ENCODE results near the gene TMEM121B. TPM values are rescaled to one million over a fixed set of nuclear protein-coding genes. Genes with fewer than 3 reads are reported as not detected.

TMEM121B gene
- total and polyA plus RNA-seq, 2 of the 13 experiments (the other 11 are each of a cell fraction or from before 2014, with no cell fraction given): not detected

DNA sequence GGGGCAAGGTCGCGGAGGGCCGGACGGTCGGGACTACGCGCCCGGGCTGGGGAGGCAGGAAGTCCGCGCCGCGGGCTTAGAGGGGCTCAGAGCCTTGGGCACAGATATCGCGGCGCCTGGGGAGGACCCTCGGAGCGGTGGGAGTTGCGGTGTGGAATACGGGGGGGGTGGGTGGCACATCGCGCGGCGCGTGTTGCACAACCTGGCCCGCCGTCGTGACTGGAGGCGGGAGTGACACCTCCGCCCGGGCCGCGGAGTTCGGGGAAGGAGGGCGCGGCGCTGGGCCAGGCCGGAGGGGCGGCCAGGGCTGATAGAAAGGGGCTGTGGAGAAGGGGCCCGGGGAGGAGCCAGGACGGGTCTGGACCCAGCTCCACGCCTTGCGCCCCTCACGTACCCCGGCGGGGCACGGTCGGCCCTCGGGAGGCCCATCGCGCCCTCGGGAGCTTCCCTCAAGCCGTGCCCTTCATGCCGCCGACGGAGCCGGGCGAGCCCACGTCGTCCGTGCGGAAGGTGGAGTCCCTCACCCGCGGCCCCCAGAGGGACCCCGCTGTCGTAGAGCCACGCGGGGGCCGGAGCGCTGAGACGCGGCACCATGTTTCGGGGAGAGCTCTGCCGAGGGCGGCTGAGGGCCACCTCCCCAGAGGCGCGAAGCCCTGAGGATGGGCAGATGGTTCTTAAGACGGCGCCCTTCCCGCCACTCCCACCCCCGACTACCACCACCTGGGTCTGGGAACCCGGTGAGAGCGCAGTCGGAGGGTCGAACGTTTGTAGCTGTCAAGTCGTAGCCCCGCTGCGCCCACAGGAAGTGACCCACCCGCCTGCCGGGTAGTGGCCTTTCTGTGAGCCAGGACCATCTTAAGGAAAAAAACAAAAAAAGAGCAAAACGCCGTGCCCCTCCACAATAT lies 35.6 kb downstream of the TMEM121B start (continued):
- TF ChIP-seq CEBPB (IDR thresholded peaks at IDR 0.05; ENCODE audit: borderline replicate concordance, low read depth, low read length) (peak; percentile 32; the same call in 1 of the 2 replicates), ZNF180 (CRISPR knock-in tag; IDR thresholded peaks at IDR 0.05; ENCODE audit: borderline replicate concordance, low read depth) (no peak), ISX (CRISPR knock-in tag; conservative IDR thresholded peaks at IDR 0.05) (no peak), NBN (conservative IDR thresholded peaks at IDR 0.05) (no peak), U2AF2 (IDR thresholded peaks at IDR 0.05; ENCODE audit: low read depth, low read length) (no peak)
- TF ChIP-seq, protein P1, sequence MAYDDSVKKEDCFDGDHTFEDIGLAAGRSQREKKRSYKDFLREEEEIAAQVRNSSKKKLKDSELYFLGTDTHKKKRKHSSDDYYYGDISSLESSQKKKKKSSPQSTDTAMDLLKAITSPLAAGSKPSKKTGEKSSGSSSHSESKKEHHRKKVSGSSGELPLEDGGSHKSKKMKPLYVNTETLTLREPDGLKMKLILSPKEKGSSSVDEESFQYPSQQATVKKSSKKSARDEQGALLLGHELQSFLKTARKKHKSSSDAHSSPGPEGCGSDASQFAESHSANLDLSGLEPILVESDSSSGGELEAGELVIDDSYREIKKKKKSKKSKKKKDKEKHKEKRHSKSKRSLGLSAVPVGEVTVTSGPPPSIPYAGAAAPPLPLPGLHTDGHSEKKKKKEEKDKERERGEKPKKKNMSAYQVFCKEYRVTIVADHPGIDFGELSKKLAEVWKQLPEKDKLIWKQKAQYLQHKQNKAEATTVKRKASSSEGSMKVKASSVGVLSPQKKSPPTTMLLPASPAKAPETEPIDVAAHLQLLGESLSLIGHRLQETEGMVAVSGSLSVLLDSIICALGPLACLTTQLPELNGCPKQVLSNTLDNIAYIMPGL (CRISPR knock-in tag; IDR thresholded peaks at IDR 0.05; ENCODE audit: borderline replicate concordance in 1 of 2, low read depth in 1 of 2): peak in 1 of 2 experiments; percentile 8; a peak in 1 of 4 replicates

- FAIRE-seq (peak; percentile 74), ATAC-seq (peak; percentile 99), DNase-seq (ENCODE audit: low spot score) (peak; percentile 74)
- ChIA-PET POLR2A (interaction anchor here (0.9 to 1.0 kb wide), 2 partner anchors 10 to 87 kb away, joined by 3 to 4 read pairs; no protein-coding TSS in a partner anchor), CTCF (ENCODE audit: low intra/inter-chr PET ratio, low total read pairs) (no interaction called here)
- Histone ChIP-seq H3K4me2 (ENCODE audit: low read depth, low read length) (peak within 1 kb of the TSS; percentile 96), H2AFZ (ENCODE audit: low read length) (no peak within 1 kb of the TSS), H3K27me3 (ENCODE audit: control insufficient read depth in 1 of 2, insufficient read depth in 2 of 2, low read length in 2 of 2) (no peaks in the 10 kb centered on the region), H3K9ac (ENCODE audit: insufficient read depth, low read depth, low read length) (peak within 1 kb of the TSS; percentile 86), H4K20me1 (ENCODE audit: insufficient read depth, low read length) (no peaks in the 10 kb centered on the region), H3K4me3 (replicated peaks in 1 of 3; ENCODE audit: insufficient read depth in 1 of 3, low read depth in 2 of 3, low read length in 3 of 3) (peak within 1 kb of the TSS; percentile 77 to 88 (median 84)), H3K9me3 (ENCODE audit: low read length) (no peaks in the 10 kb centered on the region), H3K36me3 (replicated peaks in 1 of 2; ENCODE audit: control insufficient read depth in 1 of 2, insufficient read depth in 2 of 2, low read length in 2 of 2) (no peaks in the 10 kb centered on the region), H3K4me1 (ENCODE audit: insufficient read depth, low read length) (peaks cover 21% of the 10 kb centered on the region; the same call in 1 of the 2 replicates), H3K27ac (ENCODE audit: extremely low read length, insufficient read depth, low read length) (peak within 1 kb of the TSS; percentile 57), H3K79me2 (ENCODE audit: insufficient read depth, low read length) (no peaks in the 10 kb centered on the region)
- in situ Hi-C loops (cut with HindIII; ENCODE audit: extremely low pct_ligation_motif_present, low pct_unique_long_range_greater_than_20kb): no loop called here
- WGBS (ENCODE audit: low lambda C conversion rate): 1% methylated on average over 18 of the region's 68 CpGs
- intact Hi-C loops (cut with micrococcal nuclease; ENCODE audit: unreplicated experiment): no loop called here
- BruUV-seq (replicated peaks): no TSS peak
- TF ChIP-seq, protein P2, sequence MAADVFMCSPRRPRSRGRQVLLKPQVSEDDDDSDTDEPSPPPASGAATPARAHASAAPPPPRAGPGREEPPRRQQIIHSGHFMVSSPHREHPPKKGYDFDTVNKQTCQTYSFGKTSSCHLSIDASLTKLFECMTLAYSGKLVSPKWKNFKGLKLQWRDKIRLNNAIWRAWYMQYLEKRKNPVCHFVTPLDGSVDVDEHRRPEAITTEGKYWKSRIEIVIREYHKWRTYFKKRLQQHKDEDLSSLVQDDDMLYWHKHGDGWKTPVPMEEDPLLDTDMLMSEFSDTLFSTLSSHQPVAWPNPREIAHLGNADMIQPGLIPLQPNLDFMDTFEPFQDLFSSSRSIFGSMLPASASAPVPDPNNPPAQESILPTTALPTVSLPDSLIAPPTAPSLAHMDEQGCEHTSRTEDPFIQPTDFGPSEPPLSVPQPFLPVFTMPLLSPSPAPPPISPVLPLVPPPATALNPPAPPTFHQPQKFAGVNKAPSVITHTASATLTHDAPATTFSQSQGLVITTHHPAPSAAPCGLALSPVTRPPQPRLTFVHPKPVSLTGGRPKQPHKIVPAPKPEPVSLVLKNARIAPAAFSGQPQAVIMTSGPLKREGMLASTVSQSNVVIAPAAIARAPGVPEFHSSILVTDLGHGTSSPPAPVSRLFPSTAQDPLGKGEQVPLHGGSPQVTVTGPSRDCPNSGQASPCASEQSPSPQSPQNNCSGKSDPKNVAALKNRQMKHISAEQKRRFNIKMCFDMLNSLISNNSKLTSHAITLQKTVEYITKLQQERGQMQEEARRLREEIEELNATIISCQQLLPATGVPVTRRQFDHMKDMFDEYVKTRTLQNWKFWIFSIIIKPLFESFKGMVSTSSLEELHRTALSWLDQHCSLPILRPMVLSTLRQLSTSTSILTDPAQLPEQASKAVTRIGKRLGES (CRISPR knock-in tag; IDR thresholded peaks at IDR 0.05; ENCODE audit: borderline replicate concordance): no peak
- TF ChIP-seq KDM5A (IDR thresholded peaks at IDR 0.05; ENCODE audit: borderline replicate concordance, low read length): no peak
- no peak for TF ChIP-seq SP1 (IDR thresholded peaks at IDR 0.05)
- TF ChIP-seq SP1 (CRISPR knock-in tag; IDR thresholded peaks at IDR 0.05): no peak
- TF ChIP-seq, protein P3, sequence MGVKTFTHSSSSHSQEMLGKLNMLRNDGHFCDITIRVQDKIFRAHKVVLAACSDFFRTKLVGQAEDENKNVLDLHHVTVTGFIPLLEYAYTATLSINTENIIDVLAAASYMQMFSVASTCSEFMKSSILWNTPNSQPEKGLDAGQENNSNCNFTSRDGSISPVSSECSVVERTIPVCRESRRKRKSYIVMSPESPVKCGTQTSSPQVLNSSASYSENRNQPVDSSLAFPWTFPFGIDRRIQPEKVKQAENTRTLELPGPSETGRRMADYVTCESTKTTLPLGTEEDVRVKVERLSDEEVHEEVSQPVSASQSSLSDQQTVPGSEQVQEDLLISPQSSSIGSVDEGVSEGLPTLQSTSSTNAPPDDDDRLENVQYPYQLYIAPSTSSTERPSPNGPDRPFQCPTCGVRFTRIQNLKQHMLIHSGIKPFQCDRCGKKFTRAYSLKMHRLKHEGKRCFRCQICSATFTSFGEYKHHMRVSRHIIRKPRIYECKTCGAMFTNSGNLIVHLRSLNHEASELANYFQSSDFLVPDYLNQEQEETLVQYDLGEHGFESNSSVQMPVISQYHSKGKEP (CRISPR knock-in tag; IDR thresholded peaks at IDR 0.05): 0 out of 2 replicates have a peak, but pooled peaks have one; percentile 37
- 0 out of 2 replicates have a peak, but pooled peaks have one; percentile 53 for TF ChIP-seq ZBTB42 (CRISPR knock-in tag; IDR thresholded peaks at IDR 0.05)
- no peak for TF ChIP-seq ZNF121 (CRISPR knock-in tag; IDR thresholded peaks at IDR 0.05)
Measured at GRCh38 chr22:17084554-17085276, 36.4 kb downstream of the TMEM121B start, which contains the start of gene IL17RA. Gene IL17RA, plus strand, starts transcription at chr22:17085000. Its CDS starts 92 bp downstream, at chr22:17085092.
